Epithelial cell of esophagus (primary cell): ENCODE data around the gene KLHL3.

Experiments
- DNase-seq: peaks from one replicate; pipeline ENCODE4 v3.0.0; 2010; ENCODE audit warnings: low read depth
- H3K4me3 ChIP-seq: 2 replicates; pipeline ENCODE4 v1.5.1; 2011; ENCODE audit warnings: mild to moderate bottlenecking, low read length, control low read depth
- CTCF ChIP-seq: IDR thresholded peaks from 2 replicates; pipeline ENCODE4 v1.5.1; 2011; ENCODE audit warnings: low read depth, mild to moderate bottlenecking, low read length, control low read depth, inconsistent platforms; ENCODE audit not compliant: insufficient read depth; ENCODE audit errors: missing control alignments

The KLHL3 gene

GRCh38 chr5:137615171-137615775 lies 120.6 kb downstream of the KLHL3 start:
- DNase-seq, result no peak
- no peak overlapping the region for H3K4me3 ChIP-seq
- TF ChIP-seq CTCF, result no peak

- DNase-seq, result peak; percentile 19
- H3K4me3 ChIP-seq, result no peak overlapping the region
- TF ChIP-seq CTCF, result no peak
Observed at GRCh38 chr5:137613554-137614265, 122.2 kb downstream of the KLHL3 start.

- H3K4me3 ChIP-seq, result no peak overlapping the region
- DNase-seq, result no peak
- no peak for TF ChIP-seq CTCF
Observed at GRCh38 chr5:137612576-137612975, 123.3 kb downstream of the KLHL3 start.

- no peak overlapping the region for H3K4me3 ChIP-seq
- no peak for TF ChIP-seq CTCF
- DNase-seq, result no peak
Observed at GRCh38 chr5:137611794-137612435, 124.0 kb downstream of the KLHL3 start.

- H3K4me3 ChIP-seq, result no peak overlapping the region
- DNase-seq, result no peak
- no peak for TF ChIP-seq CTCF
Observed at GRCh38 chr5:137611011-137611580, 124.8 kb downstream of the KLHL3 start.

- no peak for DNase-seq
- no peak for TF ChIP-seq CTCF
- no peak overlapping the region for H3K4me3 ChIP-seq
Observed at GRCh38 chr5:137610598-137610997, 125.3 kb downstream of the KLHL3 start.

- DNase-seq, result no peak
- H3K4me3 ChIP-seq, result no peak overlapping the region
- TF ChIP-seq CTCF, result no peak
Observed at GRCh38 chr5:137609127-137609526, 126.8 kb downstream of the KLHL3 start.
